Endothelial cell of umbilical vein (primary cell): Measurements from ENCODE around the gene TDRD10. TPM values are rescaled to one million over a fixed set of nuclear protein-coding genes. Genes with fewer than 3 reads are reported as not detected.

Experiments used
- BruUV-seq: library from RNA; stranded (reverse); fragments of 400-500 nt; replicated peaks from 2 replicates; lab custom pipeline; 2021; lab: Mats Ljungman, UMichigan
- CTCF ChIA-PET: fragments of 300-600, 350-600 bp; sonication (Branson Sonifier 250); formaldehyde crosslinking; loops from one replicate; lab custom pipeline; 2021; ENCODE audit warnings: antibody characterized with exemption, inconsistent platforms; lab: Charles Lee
- POLR2A ChIA-PET: fragments of 300-600, 350-600 bp; sonication (Branson Sonifier 250); formaldehyde crosslinking; loops from one replicate; lab custom pipeline; 2021; ENCODE audit warnings: antibody characterized with exemption, inconsistent platforms; lab: Charles Lee
- DNase-seq: peaks from one replicate; pipeline ENCODE4 v3.0.0-alpha.2; 2011; ENCODE audit warnings: low read depth, low spot score
- FAIRE-seq: peaks from 2 replicates; lab custom pipeline; 2011; peaks lifted over from hg19 to GRCh38; lab: Jason Lieb, UNC
- H2AFZ ChIP-seq: 2 replicates; pipeline ENCODE4 v1.6.0; 2012; ENCODE audit warnings: low read depth, low read length, control low read depth, inconsistent platforms
- H3K27ac ChIP-seq: 2 replicates; pipeline ENCODE4 v1.5.1; 2011; ENCODE audit warnings: low read depth, mild to moderate bottlenecking, control low read depth, low read length, moderate library complexity; ENCODE audit not compliant: insufficient read depth
- H3K27me3 ChIP-seq, 2 experiments: 2 replicates each; pipeline versions ENCODE4 v1.6.0 to v1.6.1; 2011; ENCODE audit warnings: low read length in 2 of 2, mixed read lengths in 1 of 2; ENCODE audit not compliant: control insufficient read depth in 2 of 2, insufficient read depth in 2 of 2
- H3K36me3 ChIP-seq, 2 experiments: 2 replicates in 1 of 2; 3 replicates in 1 of 2; pipeline ENCODE4 v1.5.1; 2011; ENCODE audit warnings: low read length in 2 of 2, mild to moderate bottlenecking in 1 of 2, moderate library complexity in 1 of 2; ENCODE audit not compliant: control insufficient read depth in 2 of 2, insufficient read depth in 2 of 2; ENCODE audit errors: extremely low read depth in 1 of 2
- H3K4me1 ChIP-seq: 3 replicates; pipeline ENCODE4 v1.5.1; 2011; ENCODE audit warnings: mild to moderate bottlenecking, low read length; ENCODE audit not compliant: control insufficient read depth, insufficient read depth; ENCODE audit errors: extremely low read depth
- H3K4me2 ChIP-seq: 2 replicates; pipeline ENCODE4 v1.6.1; 2011; ENCODE audit warnings: low read length, control low read depth, mixed read lengths; ENCODE audit not compliant: insufficient read depth
- H3K4me3 ChIP-seq, 3 experiments: fragments of 200-600 bp in 1 of 3; sonication (generic), shearing (Covaris generic) in 1 of 3; replicated peaks in 1 of 3; 2 replicates each; pipeline ENCODE4 v1.5.1; 2011 to 2016; ENCODE audit warnings: control low read depth in 3 of 3, low read length in 3 of 3, mild to moderate bottlenecking in 2 of 3, inconsistent platforms in 1 of 3, low read depth in 1 of 3, moderate library complexity in 1 of 3; ENCODE audit not compliant: insufficient read depth in 1 of 3
- H3K79me2 ChIP-seq: 2 replicates; pipeline ENCODE4 v1.6.0; 2012; ENCODE audit warnings: low read length, inconsistent platforms; ENCODE audit not compliant: control insufficient read depth, insufficient read depth
- H3K9ac ChIP-seq: replicated peaks from 2 replicates; pipeline ENCODE3; 2011; ENCODE audit warnings: low read length, control low read depth; ENCODE audit not compliant: insufficient read depth; ENCODE audit errors: extremely low read depth
- H3K9me1 ChIP-seq: replicated peaks from 3 replicates; pipeline ENCODE4 v1.6.0; 2011; ENCODE audit warnings: mild to moderate bottlenecking, low read length; ENCODE audit not compliant: control insufficient read depth, insufficient read depth; ENCODE audit errors: extremely low read depth
- H3K9me3 ChIP-seq: replicated peaks from 2 replicates; pipeline ENCODE4 v1.5.1; 2012; ENCODE audit warnings: low read length, inconsistent platforms; ENCODE audit not compliant: control insufficient read depth, insufficient read depth
- H4K20me1 ChIP-seq: replicated peaks from 2 replicates; pipeline ENCODE3; 2011; ENCODE audit warnings: mild to moderate bottlenecking, low read length; ENCODE audit not compliant: control insufficient read depth, insufficient read depth; ENCODE audit errors: extremely low read depth
- CTCF ChIP-seq, 2 donors: IDR thresholded peaks; 1 replicate in 1 of 2; 2 replicates in 1 of 2; pipeline ENCODE4 v1.5.1; 2011; ENCODE audit warnings: low read length in 2 of 2, mild to moderate bottlenecking in 2 of 2, moderate library complexity in 2 of 2, control low read depth in 1 of 2, inconsistent platforms in 1 of 2, low read depth in 1 of 2; ENCODE audit not compliant: insufficient read depth in 1 of 2; ENCODE audit errors: extremely low read depth in 1 of 2
- EZH2 ChIP-seq: IDR thresholded peaks from 2 replicates; pipeline ENCODE4 v1.6.1; 2012; ENCODE audit warnings: borderline replicate concordance, low read depth, mild to moderate bottlenecking, moderate library complexity, low read length, inconsistent platforms; ENCODE audit not compliant: severe bottlenecking
- FOS ChIP-seq: IDR thresholded peaks from 2 replicates; pipeline ENCODE4 v1.6.1; 2011; ENCODE audit warnings: mild to moderate bottlenecking, low read length, moderate library complexity, borderline replicate concordance; ENCODE audit not compliant: insufficient read depth
- GATA2 ChIP-seq: IDR thresholded peaks from 2 replicates; pipeline ENCODE4 v1.7.0; 2011; ENCODE audit warnings: low read depth, mild to moderate bottlenecking, moderate library complexity, mixed read lengths, low read length; ENCODE audit not compliant: insufficient read length, insufficient read depth
- JUN ChIP-seq: IDR thresholded peaks from 2 replicates; pipeline ENCODE4 v1.6.1; 2011; ENCODE audit warnings: borderline replicate concordance, low read depth; ENCODE audit not compliant: insufficient read length, insufficient read depth
- MAX ChIP-seq: IDR thresholded peaks from 2 replicates; pipeline ENCODE4 v1.6.1; 2011; ENCODE audit not compliant: insufficient read depth, insufficient read length
- MYC ChIP-seq: IDR thresholded peaks from one replicate; pipeline ENCODE4 v1.6.1; 2011; ENCODE audit warnings: mild to moderate bottlenecking, low read depth, low read length
- POLR2A ChIP-seq: IDR thresholded peaks from 2 replicates; pipeline ENCODE4 v1.6.1; 2012; ENCODE audit warnings: low read depth, mild to moderate bottlenecking, control low read depth, low read length
- POLR2AphosphoS5 ChIP-seq: IDR thresholded peaks from 2 replicates; pipeline ENCODE4 v1.6.1; 2012; ENCODE audit warnings: low read depth, mild to moderate bottlenecking, control low read depth, low read length, moderate library complexity; ENCODE audit not compliant: insufficient read depth
- dilution Hi-C: fragments of 300-500 bp; cut with MboI; formaldehyde crosslinking; loops from one replicate; pipeline ENCODE4 v1.15.0; 2019; ENCODE audit warnings: low sequenced_read_pairs; ENCODE audit not compliant: extremely low pct_ligation_motif_present
- intact Hi-C: fragments of 100-400 bp; cut with micrococcal nuclease; formaldehyde crosslinking; loops from one replicate; pipeline ENCODE4 v1.10.0; 2022
- polyA plus RNA-seq, 4 experiments: library from polyadenylated mRNA; depleted of rRNA in 3 of 4; stranded (reverse) in 3 of 4; unstranded in 1 of 4; fragments of >200 nt; gene quantifications; 2 replicates each; pipeline versions ENCODE4 v1.2.1 to v1.2.3, GENCODE V29; 2011 to 2012; ENCODE audit warnings: missing spikeins in 1 of 4
- total RNA-seq: library from RNA; stranded (reverse); gene quantifications from 2 replicates; pipeline ENCODE4 v1.2.3, GENCODE V29; 2021

TDRD10 gene
- total and polyA plus RNA-seq, 2 donors (not counting 3 experiments of a cell fraction or from before 2014, with no cell fraction given): 6.1 to 9.1 TPM

- Histone ChIP-seq H3K4me2 (no peak overlapping the region), H3K27me3 (peaks cover 0 to 3% of the 10 kb centered on the region in 2 experiments), H3K4me1 (no peaks in the 10 kb centered on the region), H3K9me3 (no peaks in the 10 kb centered on the region), H4K20me1 (no peaks in the 10 kb centered on the region), H3K27ac (no peak overlapping the region), H3K4me3 (no peak overlapping the region), H3K9ac (no peak overlapping the region), H2AFZ (no peak overlapping the region), H3K36me3 (peaks cover 5 to 10% of the 10 kb centered on the region in 2 experiments), H3K9me1 (no peaks in the 10 kb centered on the region), H3K79me2 (no peaks in the 10 kb centered on the region)
- dilution Hi-C loops: no loop called here
- intact Hi-C loops: no loop called here
- ChIA-PET POLR2A (no interaction called here), CTCF (interaction anchor here (1.0 to 2.4 kb wide), 2 partner anchors 15 to 95 kb away, joined by 4 to 13 read pairs; no protein-coding TSS in a partner anchor)
- FAIRE-seq: no peak
- BruUV-seq: no TSS peak
- TF ChIP-seq GATA2: no peak
- no peak for TF ChIP-seq POLR2A
- TF ChIP-seq JUN: no peak
- TF ChIP-seq MYC: no peak
- no peak for TF ChIP-seq FOS
- no peak for TF ChIP-seq CTCF (IDR thresholded peaks at IDR 0.05; ENCODE audit: extremely low read depth in 1 of 2, insufficient read depth in 1 of 2, low read depth in 1 of 2, low read length in 2 of 2)
- TF ChIP-seq EZH2: no peak
- TF ChIP-seq POLR2AphosphoS5: no peak
- TF ChIP-seq MAX: no peak
- DNase-seq: no peak
Measured at GRCh38 chr1:154574716-154575115, 72.7 kb downstream of the TDRD10 start.
